Measurements from ENCODE around the gene CDKN2AIPNL.

CDKN2AIPNL gene, protein sequence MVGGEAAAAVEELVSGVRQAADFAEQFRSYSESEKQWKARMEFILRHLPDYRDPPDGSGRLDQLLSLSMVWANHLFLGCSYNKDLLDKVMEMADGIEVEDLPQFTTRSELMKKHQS

DNA sequence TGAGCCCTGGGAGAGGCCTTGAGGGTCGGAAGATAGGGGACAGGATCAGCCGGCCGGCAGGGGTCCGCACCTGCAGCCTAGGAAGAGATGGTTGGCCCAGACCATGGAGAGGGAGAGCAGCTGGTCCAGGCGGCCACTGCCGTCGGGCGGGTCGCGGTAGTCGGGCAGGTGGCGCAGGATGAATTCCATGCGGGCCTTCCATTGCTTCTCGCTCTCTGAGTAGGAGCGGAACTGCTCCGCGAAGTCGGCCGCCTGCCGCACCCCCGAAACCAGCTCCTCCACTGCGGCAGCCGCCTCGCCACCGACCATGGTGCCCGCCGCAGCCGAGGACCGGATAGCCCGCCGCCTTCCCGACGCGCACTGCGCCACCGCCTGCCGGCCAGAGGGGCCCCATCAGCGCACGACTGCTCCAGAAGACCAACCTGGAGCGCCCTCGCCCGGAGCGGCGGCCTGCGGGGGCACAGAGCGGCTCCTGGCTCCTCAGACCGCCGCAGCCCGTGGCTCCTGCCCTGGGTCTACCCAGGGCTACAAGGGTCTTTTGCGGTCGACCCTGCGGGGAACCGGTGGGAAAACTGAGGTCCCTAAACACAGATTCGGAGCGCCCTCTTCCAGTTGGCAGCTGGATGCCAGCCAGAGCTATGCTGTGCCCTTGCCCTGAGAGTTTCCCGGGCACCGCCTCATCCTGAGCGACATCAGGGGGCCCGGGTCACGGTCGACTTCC lies at the start of gene CDKN2AIPNL:
TSS of gene CDKN2AIPNL (minus strand) at position 336 of the 721 bp plus-strand sequence. CDS start at position 309, 27 bp downstream.
- DNase-seq (ENCODE audit: low spot score): peak; percentile 98

DNA sequence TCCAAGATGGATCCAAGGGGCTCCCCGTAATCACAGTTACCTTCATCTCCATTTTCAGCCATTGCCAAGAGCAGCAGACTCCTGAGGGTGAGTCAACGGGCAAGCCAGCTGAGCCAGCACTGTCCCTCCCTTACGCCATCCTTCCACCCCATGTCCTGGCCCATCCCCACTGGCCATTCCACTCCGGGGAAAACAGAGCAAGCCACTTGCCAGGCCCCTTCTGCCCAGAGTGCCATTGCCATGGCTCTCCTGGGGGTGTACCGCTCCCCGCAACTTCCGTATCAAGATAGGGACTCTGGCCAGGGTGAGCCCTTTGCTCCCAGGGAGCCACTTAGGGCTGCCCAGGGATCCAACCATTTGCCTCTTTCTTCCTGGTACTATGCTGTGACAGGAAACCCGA lies 48.9 kb upstream of the CDKN2AIPNL start:
- no peak for DNase-seq (ENCODE audit: low spot score)

DNA sequence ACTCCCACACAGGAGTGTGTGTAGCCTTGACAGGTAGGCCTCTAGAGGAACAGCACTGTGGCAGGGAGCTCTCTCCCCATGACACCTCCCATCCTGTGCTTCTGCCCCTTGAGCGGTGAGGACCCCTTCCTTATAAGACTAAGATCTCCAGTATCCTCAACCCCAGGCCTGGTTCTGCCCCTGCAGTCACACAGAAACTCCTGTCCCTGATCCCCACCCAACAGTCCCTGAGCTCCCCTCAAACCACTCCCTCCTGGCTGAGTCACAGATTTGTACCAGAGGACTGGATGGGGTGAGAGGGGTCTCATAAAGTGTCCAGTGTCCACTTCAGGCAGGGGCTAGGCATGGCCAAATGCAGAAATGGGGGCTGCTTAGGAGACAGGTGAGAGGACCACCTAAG lies 47.8 kb upstream of the CDKN2AIPNL start:
- no peak for DNase-seq (ENCODE audit: low spot score)

DNA sequence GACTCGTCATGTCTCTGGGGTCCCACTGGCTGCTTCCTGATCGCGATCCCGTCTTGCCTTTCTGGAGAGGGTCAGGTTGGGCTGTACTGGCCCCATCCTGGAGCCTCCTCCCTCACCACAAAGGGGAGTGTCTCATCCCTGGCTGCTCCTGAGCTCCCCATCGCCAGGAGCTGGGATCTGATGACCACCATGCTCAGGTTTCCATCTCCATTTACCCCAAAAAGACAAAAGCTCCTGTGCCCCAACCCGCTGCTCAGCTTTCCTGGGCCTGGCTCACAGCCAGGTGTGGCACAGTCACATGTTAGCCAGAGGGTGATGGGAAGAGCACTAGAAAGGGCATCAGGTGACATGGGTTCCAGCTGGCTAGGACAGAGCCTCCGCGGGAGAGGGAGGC lies 47.3 kb upstream of the CDKN2AIPNL start:
- no peak for DNase-seq (ENCODE audit: low spot score)

DNA sequence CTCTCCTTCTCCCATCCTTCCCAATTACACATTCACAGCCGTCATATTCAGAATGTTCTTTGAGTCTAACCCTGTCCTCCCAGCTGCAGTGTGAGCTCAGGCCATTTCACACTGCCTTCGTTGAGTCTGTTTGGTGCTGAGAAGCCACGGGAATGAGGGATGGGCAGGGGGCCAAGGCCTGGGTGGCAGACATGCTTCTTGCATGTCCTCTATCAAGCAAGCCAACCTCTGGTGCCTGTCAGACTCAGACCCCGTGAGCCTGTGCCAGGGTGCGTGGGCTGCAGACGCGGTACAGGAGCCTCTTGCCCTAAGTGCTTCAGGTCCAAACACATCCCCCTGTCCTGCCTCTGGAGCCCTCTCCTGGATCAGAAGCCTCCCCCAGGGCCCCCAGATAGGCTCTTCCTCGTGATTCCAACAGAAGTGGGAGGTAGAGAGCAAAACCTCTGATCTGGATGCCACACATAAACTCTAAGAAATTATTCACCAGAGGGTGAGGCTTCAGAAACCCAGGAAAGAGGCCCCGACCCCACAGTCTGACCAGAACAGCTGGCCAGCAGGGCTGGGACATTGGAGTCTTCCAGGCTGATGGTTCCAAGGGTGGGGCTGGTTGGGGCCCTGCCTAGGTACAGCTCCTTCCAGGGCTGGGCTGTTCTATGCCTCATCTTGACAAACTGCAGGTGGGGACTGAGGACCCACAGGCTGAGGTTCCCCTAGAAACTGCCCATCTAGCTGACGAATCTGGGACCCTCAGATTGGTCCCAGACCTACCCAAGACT lies 46.7 kb upstream of the CDKN2AIPNL start:
- peak; percentile 73 for DNase-seq (ENCODE audit: low spot score)

DNA sequence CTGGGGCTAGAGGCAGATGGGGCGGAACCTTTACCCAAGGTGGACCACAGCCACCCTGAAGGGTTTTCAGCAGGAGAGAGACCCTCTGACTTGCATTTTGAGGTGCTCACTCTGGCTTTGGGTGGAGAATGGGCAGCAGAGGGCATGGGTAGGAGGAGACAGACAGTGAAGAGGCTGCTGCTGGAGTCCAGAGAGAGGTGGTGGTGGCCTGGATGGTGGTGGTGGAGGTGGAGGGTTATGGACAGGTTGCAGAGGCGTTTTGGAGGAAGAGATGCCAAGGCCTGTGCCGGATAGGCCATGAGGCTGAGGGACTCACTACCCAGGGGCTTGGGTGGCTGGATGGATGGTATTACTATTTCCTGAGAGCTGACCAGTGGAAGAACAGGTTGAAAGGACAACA lies 46.1 kb upstream of the CDKN2AIPNL start:
- no peak for DNase-seq (ENCODE audit: low spot score)

DNA sequence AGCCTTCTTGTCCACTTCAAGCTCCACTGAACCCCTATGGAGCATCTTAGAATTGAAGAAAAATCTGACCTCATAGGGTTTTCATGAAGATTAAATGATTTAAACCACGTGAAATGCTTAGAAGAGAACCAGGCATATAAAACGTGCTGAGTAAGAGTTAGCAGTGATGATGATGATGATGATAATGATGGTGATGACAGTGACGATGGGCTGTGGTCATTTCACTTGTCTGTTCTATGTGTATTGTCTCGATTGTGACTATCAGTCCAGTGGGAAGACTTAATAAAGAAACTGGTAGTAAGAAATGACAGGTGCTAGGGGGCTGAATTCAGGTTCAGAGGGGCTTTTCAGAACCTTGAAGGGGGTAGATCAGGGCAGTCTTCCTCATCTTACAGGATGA lies 45.1 kb upstream of the CDKN2AIPNL start:
- DNase-seq (ENCODE audit: low spot score): no peak

DNA sequence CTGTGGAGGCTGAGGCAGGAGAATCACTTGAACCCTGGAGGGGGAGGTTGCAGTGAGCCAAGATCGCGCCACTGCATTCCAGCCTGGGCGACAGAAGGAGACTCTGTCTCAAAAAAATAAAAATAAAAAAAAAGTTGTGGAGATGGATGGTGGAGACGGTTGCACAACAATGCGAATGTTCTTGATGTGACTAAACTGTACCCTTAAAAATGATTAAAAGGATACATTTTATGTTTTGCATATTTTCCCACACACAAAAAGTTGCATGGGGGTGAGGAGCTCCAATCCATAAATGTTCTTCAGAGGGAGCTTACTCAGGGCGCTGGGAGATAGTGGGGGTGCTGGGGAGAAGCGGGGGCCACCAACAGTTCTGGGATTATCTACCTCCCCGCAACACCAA lies 43.8 kb upstream of the CDKN2AIPNL start:
- no peak for DNase-seq (ENCODE audit: low spot score)

DNA sequence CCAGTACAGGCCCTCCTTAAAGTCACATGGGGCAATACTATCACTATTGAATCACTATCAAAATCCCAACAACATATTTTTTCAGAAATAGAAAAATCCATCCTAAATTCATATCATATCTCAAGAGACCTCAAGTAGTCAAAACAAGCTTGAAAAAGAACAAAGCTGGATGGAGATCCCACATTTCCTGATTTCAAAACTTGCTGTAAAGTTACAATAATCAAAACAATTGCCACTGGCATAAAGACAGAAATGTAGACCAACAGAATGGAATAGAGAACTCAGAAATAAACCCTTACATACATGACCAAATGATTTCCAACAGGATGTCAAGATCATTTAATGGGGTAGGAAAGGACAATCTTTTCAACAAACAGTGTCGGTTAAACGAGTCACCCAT lies 41.3 kb upstream of the CDKN2AIPNL start:
- DNase-seq (ENCODE audit: low spot score): no peak

DNA sequence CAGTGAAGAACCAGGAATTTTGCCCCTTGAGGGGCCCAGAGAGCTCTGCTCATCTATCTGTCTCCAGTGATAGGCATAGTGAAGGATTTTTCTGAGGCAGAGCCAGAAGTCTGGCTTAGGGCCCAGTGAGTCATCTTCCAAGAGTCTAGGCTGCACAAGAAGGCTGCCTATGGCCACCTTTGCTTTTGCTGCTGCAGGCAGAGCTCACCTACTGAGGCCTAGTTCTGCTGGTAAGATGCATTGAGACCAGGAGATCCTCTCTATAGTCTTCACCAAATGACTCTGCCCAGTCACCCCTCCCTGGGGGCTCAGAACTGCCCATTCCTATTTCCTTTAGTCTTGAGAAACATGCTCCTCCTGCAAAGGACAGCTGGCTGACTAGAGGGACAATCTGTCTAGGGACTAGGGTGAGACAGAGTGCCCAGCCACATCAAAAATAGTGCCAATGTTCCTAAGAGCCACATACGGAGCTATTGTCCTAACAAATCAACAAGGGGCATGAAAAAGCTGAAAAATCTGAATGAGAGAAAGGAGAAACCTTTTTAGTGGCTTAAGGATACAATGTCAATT lies 40.3 kb upstream of the CDKN2AIPNL start:
- DNase-seq (ENCODE audit: low spot score): peak; percentile 90

DNA sequence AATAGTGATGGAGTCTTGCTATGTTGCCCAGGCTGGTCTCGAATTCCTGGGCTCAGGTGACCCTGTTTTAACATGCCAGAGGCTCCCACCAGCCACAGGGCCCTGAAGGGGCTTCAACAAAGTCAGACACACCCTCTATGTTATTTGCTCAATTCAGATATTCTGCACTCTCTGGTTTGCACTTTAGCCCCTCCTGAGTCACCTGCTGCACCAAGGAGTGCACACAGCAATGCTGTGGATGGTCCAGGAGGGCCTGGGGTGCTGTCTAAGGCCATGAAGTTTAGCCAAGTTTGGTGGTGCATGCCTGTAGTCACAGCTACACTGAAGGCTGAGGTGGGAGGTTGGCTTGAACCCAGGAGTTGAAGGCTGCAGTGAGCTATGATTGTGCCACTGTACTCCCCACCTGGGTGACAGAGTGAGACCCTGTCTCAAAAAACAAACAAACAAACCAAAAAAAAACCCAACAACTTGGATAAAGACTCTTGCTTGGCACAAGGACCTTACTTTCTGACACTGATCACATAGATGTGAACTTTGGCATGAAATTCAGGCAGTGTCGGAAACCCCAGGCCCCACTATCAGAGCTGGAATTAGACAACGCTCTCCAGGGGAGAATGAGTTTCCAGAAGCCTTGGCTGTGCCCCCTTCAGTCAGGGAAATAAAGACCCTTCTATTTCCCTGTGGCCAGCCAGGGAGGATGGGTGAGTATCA lies 39.7 kb upstream of the CDKN2AIPNL start:
- no peak for DNase-seq (ENCODE audit: low spot score)

DNA sequence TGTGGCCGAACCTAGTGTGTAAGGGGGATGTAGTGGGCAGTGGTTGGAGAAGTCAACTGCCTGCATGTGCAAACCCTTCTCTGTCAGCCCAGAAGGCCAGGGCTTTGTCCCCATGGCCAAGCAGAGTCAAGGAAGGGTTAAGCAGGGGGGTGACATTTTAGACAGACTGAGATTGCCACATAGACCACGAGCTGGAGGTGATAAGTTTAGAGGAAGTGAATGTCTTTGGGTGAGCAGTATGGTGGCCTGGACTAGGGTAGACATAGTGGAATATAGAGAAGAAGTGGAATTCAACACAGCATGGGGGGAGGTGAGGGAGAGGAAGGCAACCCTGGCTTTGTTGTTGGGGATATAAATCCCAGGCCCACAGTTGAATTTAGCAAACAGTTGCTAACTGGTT lies 38.7 kb upstream of the CDKN2AIPNL start:
- DNase-seq (ENCODE audit: low spot score): no peak

DNA sequence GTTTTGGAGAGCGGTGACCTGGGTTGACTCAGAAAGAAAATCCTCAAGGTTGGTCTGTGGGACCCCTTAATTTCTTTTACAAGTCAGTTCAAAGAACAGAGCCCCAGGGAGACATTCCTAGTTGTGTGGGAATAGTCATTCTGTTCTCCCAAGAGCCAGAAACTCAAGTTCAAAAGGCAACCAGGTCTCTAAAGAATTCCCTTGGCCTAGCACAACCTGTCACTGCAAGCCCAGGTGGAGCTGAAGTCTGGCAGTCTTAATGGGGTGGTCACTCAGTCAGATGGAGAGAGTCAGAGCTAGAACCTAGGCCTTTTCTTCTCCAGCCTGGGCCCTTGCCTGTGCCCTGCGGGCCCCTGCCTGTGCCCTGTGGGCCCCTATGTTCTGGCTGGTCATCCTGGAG lies 37.5 kb upstream of the CDKN2AIPNL start:
- no peak for DNase-seq (ENCODE audit: low spot score)

DNA sequence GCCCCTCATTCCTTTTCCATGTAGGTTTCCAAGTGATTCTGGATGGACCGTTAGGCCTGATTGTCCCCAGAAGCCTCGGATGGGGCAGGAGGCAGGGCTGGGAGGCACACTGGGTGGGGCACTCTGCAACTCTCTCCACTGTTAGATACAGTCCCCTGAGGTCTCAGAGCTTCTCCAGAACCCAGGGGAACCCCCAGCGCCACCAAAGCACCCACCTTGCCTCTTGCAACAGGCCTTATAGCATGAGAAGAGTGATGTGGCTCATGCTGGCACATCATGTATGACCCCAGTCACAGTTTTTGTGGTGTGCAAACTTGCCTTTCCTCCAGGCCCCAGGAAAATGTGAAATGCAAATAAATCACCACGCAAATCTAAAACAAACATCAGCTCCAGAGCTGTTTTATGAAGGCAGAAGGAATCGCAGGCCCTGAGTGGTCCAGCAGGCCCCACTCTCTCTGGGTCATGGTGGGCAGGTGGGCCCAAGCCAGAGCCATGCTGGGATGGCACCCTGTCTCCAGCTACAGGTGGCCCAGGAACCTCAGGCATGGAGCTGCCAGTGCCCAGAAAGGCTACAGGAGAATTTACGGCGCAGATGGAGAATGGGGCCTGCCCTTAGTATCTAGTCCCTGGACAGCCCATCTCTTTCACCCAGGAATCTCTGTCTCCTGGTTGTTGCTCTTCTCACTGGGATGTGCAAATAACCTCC lies 36.3 kb upstream of the CDKN2AIPNL start:
- no peak for DNase-seq (ENCODE audit: low spot score)

DNA sequence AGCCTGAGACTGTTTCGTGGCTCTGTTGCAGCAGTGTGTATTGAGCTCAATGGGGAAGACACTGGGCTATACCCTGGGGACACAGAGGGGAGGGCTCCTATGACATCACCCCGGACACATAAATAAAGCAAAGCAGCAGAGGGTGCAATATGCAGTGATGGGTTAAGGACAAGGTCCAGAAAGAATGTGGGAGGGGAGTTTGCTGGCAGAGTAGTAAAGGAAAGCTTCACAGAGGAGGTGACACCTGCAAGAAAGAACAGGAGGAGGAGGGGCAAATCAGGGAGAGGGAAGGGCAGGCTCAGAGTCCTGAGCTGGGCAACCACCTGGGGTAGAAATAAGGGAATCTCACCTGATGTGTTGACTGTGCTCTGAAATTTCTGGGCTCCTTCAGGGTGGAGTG lies 35.3 kb upstream of the CDKN2AIPNL start:
- DNase-seq (ENCODE audit: low spot score): no peak

DNA sequence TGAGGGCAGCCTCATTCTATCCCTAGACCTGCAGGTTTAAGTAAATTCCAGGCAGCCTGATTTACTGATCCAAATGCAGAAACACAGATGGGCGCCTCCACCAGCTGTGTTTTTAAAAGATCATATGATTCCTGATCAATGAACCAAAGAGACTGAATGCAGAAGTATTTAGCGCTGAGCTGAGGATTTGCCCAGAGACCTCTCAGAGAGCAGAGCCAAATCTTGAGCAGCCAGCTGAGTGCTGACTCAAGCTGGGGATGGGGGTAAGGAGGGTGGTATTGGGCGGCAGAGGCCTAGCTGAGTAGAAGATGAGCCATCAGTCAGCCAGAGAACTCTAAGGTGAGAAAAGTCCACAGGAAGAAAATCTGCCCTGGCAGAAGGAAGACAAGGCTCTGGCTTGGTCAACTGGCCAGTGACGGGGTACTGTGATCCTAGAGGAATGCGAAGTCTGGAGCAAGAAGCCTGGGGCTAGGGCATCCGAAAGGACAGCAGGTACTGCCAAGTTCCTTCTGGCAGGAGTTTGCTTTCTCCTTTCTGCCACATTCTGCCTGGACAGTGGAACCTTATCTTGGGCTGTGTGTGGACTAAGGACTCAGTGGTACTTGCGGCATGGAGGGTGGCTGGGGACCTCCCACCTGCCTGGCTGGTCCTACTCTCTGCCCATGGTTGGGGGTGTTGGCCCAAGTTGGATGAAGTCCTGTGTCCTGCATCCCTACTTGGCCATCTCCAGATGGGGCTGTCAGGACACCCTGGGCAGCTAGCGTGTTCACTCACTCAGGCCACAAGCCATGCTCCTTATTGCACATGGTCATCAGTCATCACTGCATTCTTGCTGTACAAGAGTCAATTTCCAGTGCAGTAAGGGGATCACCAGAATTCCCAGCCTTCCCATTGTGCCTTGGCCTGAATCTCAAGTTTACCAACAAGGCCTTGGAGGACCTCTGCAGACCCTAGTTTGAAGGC lies 34.5 kb upstream of the CDKN2AIPNL start:
- no peak for DNase-seq (ENCODE audit: low spot score)

DNA sequence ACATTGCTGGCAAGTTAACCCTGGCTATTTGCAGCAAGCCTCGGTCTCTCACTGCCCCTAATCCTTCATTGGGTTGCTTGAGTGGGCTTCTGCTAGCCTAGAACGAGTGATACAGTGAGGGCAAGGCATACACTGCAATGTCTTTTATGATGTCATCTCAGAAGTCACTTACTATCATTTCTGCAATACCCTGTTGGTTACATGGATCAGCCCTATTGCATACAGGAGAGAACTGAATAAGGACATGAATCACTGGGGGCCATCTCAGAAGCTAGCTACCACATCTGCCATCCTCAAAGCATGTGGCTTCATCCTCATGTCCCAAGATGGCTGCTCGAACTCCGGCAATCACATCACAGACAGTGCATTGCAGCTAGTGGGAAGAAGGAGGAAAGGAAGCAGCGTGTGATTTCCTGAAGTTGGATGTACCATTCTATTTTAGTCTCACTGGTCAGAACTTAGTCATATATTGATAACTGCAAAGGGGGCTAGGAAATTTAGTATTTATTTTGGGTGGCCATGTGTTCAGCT lies 33.3 kb upstream of the CDKN2AIPNL start:
- no peak for DNase-seq (ENCODE audit: low spot score)

DNA sequence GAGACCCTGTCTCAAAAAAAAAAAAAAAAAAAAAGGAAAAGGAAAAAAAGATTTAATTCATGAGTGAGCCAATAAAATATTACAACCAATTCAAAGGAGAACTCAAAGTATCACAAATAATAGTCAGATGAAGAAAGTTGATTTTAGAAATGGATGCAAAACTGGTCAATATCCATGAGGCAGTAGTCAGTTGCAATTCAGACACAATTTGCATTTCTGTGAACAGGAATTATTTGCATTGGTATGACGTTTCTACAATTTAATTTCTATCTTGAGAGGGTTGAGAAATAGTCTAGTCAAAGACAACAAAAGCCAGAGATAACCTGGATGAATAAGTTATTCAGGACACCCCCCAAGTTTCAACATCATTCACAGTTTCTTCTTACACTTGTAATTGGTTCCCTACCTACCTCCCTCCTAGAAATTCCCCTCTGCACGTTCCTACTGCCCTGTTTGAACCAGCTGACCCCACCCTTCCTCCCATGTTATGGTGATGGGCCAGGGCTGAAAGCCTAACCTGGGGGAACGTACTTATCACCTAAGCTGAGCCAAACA lies 28.6 kb upstream of the CDKN2AIPNL start:
- DNase-seq (ENCODE audit: low spot score): no peak

DNA sequence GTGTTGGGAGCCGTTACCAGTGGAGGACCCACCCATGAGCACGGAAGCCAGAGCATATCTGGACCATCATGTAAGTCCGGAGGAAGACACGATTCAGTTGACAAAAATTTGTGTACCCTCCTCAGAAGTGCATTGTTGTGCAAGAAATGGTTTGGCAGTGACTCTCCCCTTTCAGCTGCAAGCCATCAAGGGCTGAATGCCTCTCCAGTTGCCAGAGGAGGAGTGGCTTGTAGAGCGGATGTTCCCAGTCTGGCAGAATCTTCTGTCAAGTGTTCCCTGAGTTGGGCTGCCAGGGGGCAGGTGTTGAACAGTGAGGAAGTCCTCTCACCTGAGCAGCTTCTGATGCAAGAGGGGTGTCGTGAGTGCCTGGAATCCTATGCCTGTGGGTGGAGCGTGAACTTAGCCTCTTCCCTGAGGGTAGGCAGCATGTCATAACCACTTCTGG lies 27.6 kb upstream of the CDKN2AIPNL start:
- peak; percentile 89 for DNase-seq (ENCODE audit: low spot score)

DNA sequence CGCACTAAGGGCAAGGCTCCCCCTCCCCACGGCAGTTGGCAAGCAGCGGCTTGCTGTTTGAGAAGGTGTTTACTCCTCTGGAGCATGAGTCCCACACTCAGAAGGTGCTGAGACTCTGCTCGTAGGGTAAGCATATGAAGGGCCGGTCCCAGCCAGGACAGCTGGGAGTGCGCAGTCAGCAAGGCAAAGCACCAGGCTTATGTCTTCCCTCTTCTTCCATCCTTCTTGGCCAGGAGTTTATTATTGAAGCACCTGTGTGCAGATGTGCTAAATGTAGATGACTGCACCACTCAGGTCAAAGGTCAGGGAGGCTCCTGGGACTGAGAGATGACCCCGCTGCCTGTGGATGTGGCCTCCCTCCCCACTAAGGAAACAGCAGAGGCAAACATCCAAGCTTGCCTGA lies 27.0 kb upstream of the CDKN2AIPNL start:
- no peak for DNase-seq (ENCODE audit: low spot score)

Data from GM03348 (cell line).